Natural killer cell (primary cell): ENCODE data around the gene PPP1R2B. TPM values are rescaled to one million over a fixed set of nuclear protein-coding genes. Genes with fewer than 3 reads are reported as not detected.

Source experiments
- ATAC-seq, 3 donors: fragments of 150-1000 bp in 2 of 3; fragments of 200-7000 bp in 1 of 3; cut with Tn5 transposase; 1 replicate in 1 of 3; 2 replicates in 2 of 3; pipeline ENCODE4 v1.10.0; 2021; ENCODE audit warnings: mild to moderate bottlenecking in 2 of 3, moderate library complexity in 2 of 3
- DNase-seq, 2 donors: peaks; one replicate each; pipeline versions ENCODE4 v3.0.0 to v3.0.0-alpha.2; 2013 to 2021; ENCODE audit warnings: mixed read lengths in 1 of 2
- H3K27ac ChIP-seq: one replicate; pipeline ENCODE4 v1.5.1; 2013; ENCODE audit warnings: mild to moderate bottlenecking, low read length
- H3K27me3 ChIP-seq: one replicate; pipeline ENCODE4 v1.6.1; 2013; ENCODE audit warnings: low read length; ENCODE audit not compliant: control insufficient read depth, insufficient read depth
- H3K36me3 ChIP-seq: one replicate; pipeline ENCODE4 v1.6.1; 2013; ENCODE audit warnings: low read length; ENCODE audit not compliant: control insufficient read depth, insufficient read depth
- H3K4me1 ChIP-seq: one replicate; pipeline ENCODE4 v1.6.1; 2013; ENCODE audit warnings: low read length; ENCODE audit not compliant: control insufficient read depth, insufficient read depth
- H3K4me3 ChIP-seq: one replicate; pipeline ENCODE4 v1.5.1; 2013; ENCODE audit warnings: low read length
- H3K9me3 ChIP-seq: one replicate; pipeline ENCODE4 v1.6.1; 2013; ENCODE audit warnings: low read length; ENCODE audit not compliant: control insufficient read depth, insufficient read depth
- H3K27ac Mint-ChIP-seq, 2 donors: one replicate each; pipeline ENCODE4 v1.8.0; 2022; ENCODE audit warnings: mild to moderate bottlenecking in 2 of 2, mixed read lengths in 2 of 2, moderate library complexity in 1 of 2
- H3K27me3 Mint-ChIP-seq, 2 donors: one replicate each; pipeline ENCODE4 v1.8.0; 2022; ENCODE audit warnings: low read depth in 2 of 2, mixed read lengths in 2 of 2
- H3K36me3 Mint-ChIP-seq: one replicate; pipeline ENCODE4 v1.8.0; 2022; ENCODE audit warnings: mixed read lengths
- H3K4me1 Mint-ChIP-seq, 2 donors: one replicate each; pipeline ENCODE4 v1.8.0; 2022; ENCODE audit warnings: mixed read lengths in 2 of 2
- H3K4me3 Mint-ChIP-seq: one replicate; pipeline ENCODE4 v1.8.0; 2022; ENCODE audit warnings: mild to moderate bottlenecking, moderate library complexity, mixed read lengths
- H3K9me3 Mint-ChIP-seq, 2 donors: one replicate each; pipeline ENCODE4 v1.8.0; 2022; ENCODE audit warnings: mixed read lengths in 2 of 2
- WGBS: methylation state at CpG from one replicate; pipeline ENCODE4 v1.1.7; 2013; ENCODE audit warnings: missing lambda C conversion rate; ENCODE audit not compliant: insufficient coverage; 5-methylcytosine and 5-hydroxymethylcytosine counted together
- intact Hi-C: fragments of 100-400 bp; cut with micrococcal nuclease; formaldehyde crosslinking; loops from one replicate; pipeline ENCODE4 v1.14.2; 2022
- total RNA-seq, 4 donors: library from RNA; stranded (reverse); fragments of 120-200 nt in 1 of 4; gene quantifications; one replicate each; pipeline versions ENCODE4 v1.2.3 to v1.2.4, GENCODE V29; 2013 to 2022
- TF ChIP-seq, protein P1 (sequence below): fragments of 200-600 bp; IDR thresholded peaks from one replicate; pipeline ENCODE4 v1.8.0; 2022; ENCODE audit warnings: antibody characterized with exemption

PPP1R2B gene
- total RNA-seq, 3 donors from 2014 or later (not counting 1 experiment from before 2014, with no cell fraction given), result 0.20 to 0.39 (median 0.26) TPM

DNA sequence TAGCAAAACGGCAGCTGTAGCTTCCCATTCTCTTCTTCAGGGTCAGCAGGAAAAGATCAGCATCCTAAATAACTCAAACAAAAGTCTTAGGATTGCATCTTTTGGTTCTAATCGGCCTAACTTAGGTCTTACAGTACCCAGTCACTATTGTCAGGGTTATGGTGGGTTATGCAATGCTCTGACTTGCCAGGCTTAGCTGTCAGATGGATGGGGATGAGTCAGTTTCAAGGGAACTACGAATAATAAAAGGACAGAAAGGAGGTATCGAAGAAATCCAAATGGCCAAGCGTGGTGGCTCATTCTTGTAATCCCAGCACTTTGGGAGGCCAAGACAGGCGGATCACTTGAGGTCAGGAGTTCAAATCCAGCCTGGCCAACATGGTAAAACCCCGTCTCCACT, 46.5 kb downstream of the PPP1R2B start:
- intact Hi-C loops, result no loop called here
- 93% methylated on average over 7 of the region's 7 CpGs for WGBS
- TF ChIP-seq, protein P1, sequence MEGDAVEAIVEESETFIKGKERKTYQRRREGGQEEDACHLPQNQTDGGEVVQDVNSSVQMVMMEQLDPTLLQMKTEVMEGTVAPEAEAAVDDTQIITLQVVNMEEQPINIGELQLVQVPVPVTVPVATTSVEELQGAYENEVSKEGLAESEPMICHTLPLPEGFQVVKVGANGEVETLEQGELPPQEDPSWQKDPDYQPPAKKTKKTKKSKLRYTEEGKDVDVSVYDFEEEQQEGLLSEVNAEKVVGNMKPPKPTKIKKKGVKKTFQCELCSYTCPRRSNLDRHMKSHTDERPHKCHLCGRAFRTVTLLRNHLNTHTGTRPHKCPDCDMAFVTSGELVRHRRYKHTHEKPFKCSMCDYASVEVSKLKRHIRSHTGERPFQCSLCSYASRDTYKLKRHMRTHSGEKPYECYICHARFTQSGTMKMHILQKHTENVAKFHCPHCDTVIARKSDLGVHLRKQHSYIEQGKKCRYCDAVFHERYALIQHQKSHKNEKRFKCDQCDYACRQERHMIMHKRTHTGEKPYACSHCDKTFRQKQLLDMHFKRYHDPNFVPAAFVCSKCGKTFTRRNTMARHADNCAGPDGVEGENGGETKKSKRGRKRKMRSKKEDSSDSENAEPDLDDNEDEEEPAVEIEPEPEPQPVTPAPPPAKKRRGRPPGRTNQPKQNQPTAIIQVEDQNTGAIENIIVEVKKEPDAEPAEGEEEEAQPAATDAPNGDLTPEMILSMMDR, result no peak

More for the DNA sequence above, 46.5 kb downstream of the PPP1R2B start:
- Histone ChIP-seq H3K4me1 (peaks cover 9% of the 10 kb centered on the region), H3K36me3 (no peaks in the 10 kb centered on the region), H3K27ac (no peak overlapping the region), H3K4me3 (no peak overlapping the region), H3K9me3 (no peaks in the 10 kb centered on the region), H3K27me3 (no peaks in the 10 kb centered on the region)
- Mint-ChIP-seq H3K4me1 (peaks cover 21 to 22% of the 10 kb centered on the region in 2 donors), H3K27ac (no peak overlapping the region), H3K36me3 (no peaks in the 10 kb centered on the region), H3K4me3 (no peak overlapping the region), H3K27me3 (peaks cover 0 to 3% of the 10 kb centered on the region in 2 donors), H3K9me3 (no peaks in the 10 kb centered on the region)
- ATAC-seq (no peak), DNase-seq (no peak)

Other genes starting within 250 kb of the PPP1R2B start
- gene TIMD4, start 112.9 kb downstream of the PPP1R2B start, total RNA-seq, result 1 to 10 TPM; 2.6 to 3.6 (median 3.0) TPM
- gene HAVCR1, start 208.8 kb downstream of the PPP1R2B start, total RNA-seq, result 10 to 100 TPM in 2 of 3 donors, 1 to 10 TPM in 1; 7.2 to 14.6 (median 10.9) TPM